Naive B cell (primary cell): ENCODE data around the gene EGFL8. TPM values are rescaled to one million over a fixed set of nuclear protein-coding genes. Genes with fewer than 3 reads are reported as not detected.
A peak's percentile ranks its signal among the peaks of the same experiment; 100 is the strongest.
"Not testable (repeated sequence)": the region's sequence is repeated elsewhere in the genome, so short reads cannot be mapped to it uniquely, and the experiment has no call there.

Source experiments
- ATAC-seq, 2 donors: fragments of 150-1000 bp; cut with Tn5 transposase; 2 replicates each; pipeline ENCODE4 v1.10.0; 2021; ENCODE audit warnings: low read depth in 2 of 2, mild to moderate bottlenecking in 2 of 2, moderate library complexity in 2 of 2
- DNase-seq: peaks from one replicate; pipeline ENCODE4 v3.0.0; 2022
- H3K27ac Mint-ChIP-seq, 6 donors: one replicate each; pipeline ENCODE4 v1.8.0; 2020 to 2022; ENCODE audit warnings: mild to moderate bottlenecking in 6 of 6, mixed read lengths in 6 of 6, moderate library complexity in 5 of 6, inconsistent platforms in 2 of 6
- H3K27me3 Mint-ChIP-seq, 3 donors: one replicate each; pipeline ENCODE4 v1.8.0; 2021 to 2022; ENCODE audit warnings: mixed read lengths in 3 of 3, mild to moderate bottlenecking in 1 of 3
- H3K36me3 Mint-ChIP-seq, 2 donors: one replicate each; pipeline ENCODE4 v1.8.0; 2020 to 2022; ENCODE audit warnings: mixed read lengths in 2 of 2, inconsistent platforms in 1 of 2, mild to moderate bottlenecking in 1 of 2
- H3K4me1 Mint-ChIP-seq, 3 donors: one replicate each; pipeline ENCODE4 v1.8.0; 2020 to 2022; ENCODE audit warnings: mixed read lengths in 3 of 3, inconsistent platforms in 1 of 3, mild to moderate bottlenecking in 1 of 3, moderate library complexity in 1 of 3
- H3K4me3 Mint-ChIP-seq, 8 donors: one replicate each; pipeline ENCODE4 v1.8.0; 2020 to 2022; ENCODE audit warnings: mild to moderate bottlenecking in 8 of 8, mixed read lengths in 8 of 8, moderate library complexity in 8 of 8, inconsistent platforms in 2 of 8
- H3K9me3 Mint-ChIP-seq, 7 donors: one replicate each; pipeline ENCODE4 v1.8.0; 2020 to 2022; ENCODE audit warnings: mixed read lengths in 7 of 7, mild to moderate bottlenecking in 5 of 7, inconsistent platforms in 2 of 7, moderate library complexity in 1 of 7
- polyA plus RNA-seq, 6 donors: library from polyadenylated mRNA; unstranded; fragments of 300-500 nt; fragmentation: Illumina TruSeq; gene quantifications; one replicate each; pipeline ENCODE4 v1.2.3, GENCODE V29; 2021; ENCODE audit warnings: low read depth in 6 of 6

The EGFL8 gene
- polyA plus RNA-seq, 6 donors from 2014 or later: not detected

GRCh38 chr6:32190911-32191677 lies 26.7 kb downstream of the EGFL8 start:
- ATAC-seq: no peak
- Mint-ChIP-seq H3K36me3 (peaks cover 13 to 35% of the 10 kb centered on the region in 2 donors), H3K9me3 (no peaks in the 10 kb centered on the region)

GRCh38 chr6:32191696-32192607 lies 27.6 kb downstream of the EGFL8 start:
- Mint-ChIP-seq H3K36me3 (peaks cover 6 to 27% of the 10 kb centered on the region in 2 donors), H3K4me3 (peak overlapping the region; percentile 94 to 99 (median 98)), H3K4me1 (peaks cover 76 to 83% (median 81%) of the 10 kb centered on the region in 3 donors), H3K9me3 (no peaks in the 10 kb centered on the region), H3K27me3 (no peaks in the 10 kb centered on the region), H3K27ac (peak overlapping the region; percentile 95 to 100 (median 99))
- no peak for DNase-seq
- no peak for ATAC-seq

More at GRCh38 chr6:32190911-32191677, 26.7 kb downstream of the EGFL8 start:
- H3K4me3 Mint-ChIP-seq: peak overlapping the region; percentile 94 to 99 (median 98)
- H3K27me3 Mint-ChIP-seq: no peaks in the 10 kb centered on the region
- H3K4me1 Mint-ChIP-seq: peaks cover 74 to 83% (median 81%) of the 10 kb centered on the region in 3 donors
- peak overlapping the region; percentile 95 to 100 (median 99) for H3K27ac Mint-ChIP-seq
- no peak for DNase-seq

GRCh38 chr6:32192608-32193039 lies 28.2 kb downstream of the EGFL8 start, which contains the start of gene GPSM3:
GPSM3 (minus strand) TSS chr6:32192643; CDS start chr6:32192513, 130 bp downstream.
- peaks cover 72 to 79% (median 76%) of the 10 kb centered on the region in 3 donors for H3K4me1 Mint-ChIP-seq
- H3K27ac Mint-ChIP-seq: peak within 1 kb of the TSS; percentile 95 to 100 (median 99)
- peaks cover under 1 to 20% of the 10 kb centered on the region in 2 donors for H3K36me3 Mint-ChIP-seq
- DNase-seq (peak; percentile 71), ATAC-seq (no peak)
- H3K27me3 Mint-ChIP-seq: no peaks in the 10 kb centered on the region
- no peaks in the 10 kb centered on the region for H3K9me3 Mint-ChIP-seq
- H3K4me3 Mint-ChIP-seq: peak within 1 kb of the TSS; percentile 94 to 99 (median 98)

GRCh38 chr6:32193096-32193495 lies 28.7 kb downstream of the EGFL8 start:
- Mint-ChIP-seq H3K4me3 (peak overlapping the region; percentile 94 to 99 (median 98)), H3K4me1 (peaks cover 70 to 76% (median 71%) of the 10 kb centered on the region in 3 donors), H3K36me3 (peaks cover 0 to 17% of the 10 kb centered on the region in 2 donors), H3K27ac (peak overlapping the region; percentile 95 to 100 (median 99))
- not testable (repeated sequence) for H3K27me3 Mint-ChIP-seq, DNase-seq, ATAC-seq, H3K9me3 Mint-ChIP-seq

- H3K4me3 Mint-ChIP-seq: peak overlapping the region in 7 of 8 donors; percentile 92 to 99 (median 97)
These were observed 30.0 kb downstream of the EGFL8 start for GRCh38 chr6:32194388-32194787.

GRCh38 chr6:32194825-32195651 lies 30.6 kb downstream of the EGFL8 start:
- Mint-ChIP-seq H3K27ac (peak overlapping the region; percentile 99 to 100 (median 100)), H3K36me3 (peaks cover 0 to 17% of the 10 kb centered on the region in 2 donors), H3K27me3 (no peaks in the 10 kb centered on the region), H3K9me3 (no peaks in the 10 kb centered on the region), H3K4me1 (peaks cover 58 to 64% (median 58%) of the 10 kb centered on the region in 3 donors), H3K4me3 (peak overlapping the region; percentile 92 to 100 (median 98))
- ATAC-seq (no peak), DNase-seq (no peak)

More at GRCh38 chr6:32194388-32194787, 30.0 kb downstream of the EGFL8 start:
- no peaks in the 10 kb centered on the region for H3K27me3 Mint-ChIP-seq
- no peaks in the 10 kb centered on the region for H3K9me3 Mint-ChIP-seq
- H3K4me1 Mint-ChIP-seq: peaks cover 58 to 65% (median 59%) of the 10 kb centered on the region in 3 donors
- DNase-seq (no peak), ATAC-seq (no peak)
- peak overlapping the region in 5 of 6 donors; percentile 99 to 100 (median 100) for H3K27ac Mint-ChIP-seq
- peaks cover 0 to 17% of the 10 kb centered on the region in 2 donors for H3K36me3 Mint-ChIP-seq

GRCh38 chr6:32195652-32195901 lies 31.2 kb downstream of the EGFL8 start:
- peak; percentile 99 for DNase-seq
- Mint-ChIP-seq H3K4me1 (peaks cover 52 to 59% (median 54%) of the 10 kb centered on the region in 3 donors), H3K4me3 (peak overlapping the region; percentile 92 to 100 (median 98)), H3K27me3 (no peaks in the 10 kb centered on the region), H3K9me3 (no peaks in the 10 kb centered on the region), H3K36me3 (peaks cover 0 to 17% of the 10 kb centered on the region in 2 donors), H3K27ac (peak overlapping the region; percentile 99 to 100 (median 100))
- no peak for ATAC-seq

GRCh38 chr6:32195902-32196681 lies 31.7 kb downstream of the EGFL8 start:
- Mint-ChIP-seq H3K27ac (peak overlapping the region; percentile 99 to 100 (median 100)), H3K4me3 (peak overlapping the region; percentile 92 to 100 (median 98)), H3K4me1 (peaks cover 49 to 56% (median 53%) of the 10 kb centered on the region in 3 donors), H3K9me3 (no peaks in the 10 kb centered on the region), H3K36me3 (peaks cover 0 to 16% of the 10 kb centered on the region in 2 donors), H3K27me3 (no peaks in the 10 kb centered on the region)
- DNase-seq (peak; percentile 90), ATAC-seq (peak; percentile 80 to 81)

GRCh38 chr6:32196682-32197616 lies 32.6 kb downstream of the EGFL8 start:
- peak; percentile 23 for DNase-seq
- H3K27ac Mint-ChIP-seq: peak overlapping the region; percentile 99 to 100 (median 100)
- H3K9me3 Mint-ChIP-seq: no peaks in the 10 kb centered on the region

GRCh38 chr6:32198345-32198696 lies 33.9 kb downstream of the EGFL8 start:
- peaks cover 0 to 8% (median 0%) of the 10 kb centered on the region in 3 donors for H3K27me3 Mint-ChIP-seq
- ATAC-seq (no peak), DNase-seq (no peak)
- peak overlapping the region in 4 of 8 donors; percentile 28 to 66 (median 54) for H3K4me3 Mint-ChIP-seq
- no peaks in the 10 kb centered on the region for H3K9me3 Mint-ChIP-seq
- peak overlapping the region in 4 of 6 donors; percentile 74 to 100 (median 86) for H3K27ac Mint-ChIP-seq
- peaks cover 33 to 38% (median 33%) of the 10 kb centered on the region in 3 donors for H3K4me1 Mint-ChIP-seq
- no peaks in the 10 kb centered on the region for H3K36me3 Mint-ChIP-seq

More at GRCh38 chr6:32196682-32197616, 32.6 kb downstream of the EGFL8 start:
- no peak for ATAC-seq
- H3K27me3 Mint-ChIP-seq: peaks cover 0 to 3% (median 0%) of the 10 kb centered on the region in 3 donors
- H3K4me1 Mint-ChIP-seq: peaks cover 42 to 48% (median 44%) of the 10 kb centered on the region in 3 donors
- peaks cover 0 to 8% of the 10 kb centered on the region in 2 donors for H3K36me3 Mint-ChIP-seq
- H3K4me3 Mint-ChIP-seq: peak overlapping the region; percentile 92 to 100 (median 98)

GRCh38 chr6:32198866-32199265 lies 34.5 kb downstream of the EGFL8 start:
- Mint-ChIP-seq H3K27me3 (peaks cover 0 to 12% (median 0%) of the 10 kb centered on the region in 3 donors), H3K4me1 (peaks cover 28 to 32% (median 28%) of the 10 kb centered on the region in 3 donors), H3K4me3 (peak overlapping the region in 3 of 8 donors; percentile 20 to 66 (median 53)), H3K9me3 (no peaks in the 10 kb centered on the region), H3K27ac (peak overlapping the region in 4 of 6 donors; percentile 49 to 100 (median 87)), H3K36me3 (no peaks in the 10 kb centered on the region)
- ATAC-seq (no peak), DNase-seq (no peak)
